Measurements from ENCODE around the gene LYPD5.
"Not testable (repeated sequence)": the region's sequence is repeated elsewhere in the genome, so short reads cannot be mapped to it uniquely, and the experiment has no call there.

Gene LYPD5

GRCh38 chr19:43826787-43827754 lies 24.8 kb upstream of the LYPD5 start, which contains the start of gene ZNF283:
TSS of gene ZNF283 (plus strand) at chr19:43827321. CDS start at chr19:43833505, 6,184 bp downstream.
- TF ChIP-seq, protein P1, sequence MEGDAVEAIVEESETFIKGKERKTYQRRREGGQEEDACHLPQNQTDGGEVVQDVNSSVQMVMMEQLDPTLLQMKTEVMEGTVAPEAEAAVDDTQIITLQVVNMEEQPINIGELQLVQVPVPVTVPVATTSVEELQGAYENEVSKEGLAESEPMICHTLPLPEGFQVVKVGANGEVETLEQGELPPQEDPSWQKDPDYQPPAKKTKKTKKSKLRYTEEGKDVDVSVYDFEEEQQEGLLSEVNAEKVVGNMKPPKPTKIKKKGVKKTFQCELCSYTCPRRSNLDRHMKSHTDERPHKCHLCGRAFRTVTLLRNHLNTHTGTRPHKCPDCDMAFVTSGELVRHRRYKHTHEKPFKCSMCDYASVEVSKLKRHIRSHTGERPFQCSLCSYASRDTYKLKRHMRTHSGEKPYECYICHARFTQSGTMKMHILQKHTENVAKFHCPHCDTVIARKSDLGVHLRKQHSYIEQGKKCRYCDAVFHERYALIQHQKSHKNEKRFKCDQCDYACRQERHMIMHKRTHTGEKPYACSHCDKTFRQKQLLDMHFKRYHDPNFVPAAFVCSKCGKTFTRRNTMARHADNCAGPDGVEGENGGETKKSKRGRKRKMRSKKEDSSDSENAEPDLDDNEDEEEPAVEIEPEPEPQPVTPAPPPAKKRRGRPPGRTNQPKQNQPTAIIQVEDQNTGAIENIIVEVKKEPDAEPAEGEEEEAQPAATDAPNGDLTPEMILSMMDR (IDR thresholded peaks at IDR 0.05; ENCODE audit: low read depth, low read length, missing control alignments), result no peak
- H3K4me3 ChIP-seq (replicated peaks; ENCODE audit: low read depth, low read length), result peak within 1 kb of the TSS; percentile 62
- peak; percentile 86 for DNase-seq (ENCODE audit: extremely low read depth, low read depth)

DNA sequence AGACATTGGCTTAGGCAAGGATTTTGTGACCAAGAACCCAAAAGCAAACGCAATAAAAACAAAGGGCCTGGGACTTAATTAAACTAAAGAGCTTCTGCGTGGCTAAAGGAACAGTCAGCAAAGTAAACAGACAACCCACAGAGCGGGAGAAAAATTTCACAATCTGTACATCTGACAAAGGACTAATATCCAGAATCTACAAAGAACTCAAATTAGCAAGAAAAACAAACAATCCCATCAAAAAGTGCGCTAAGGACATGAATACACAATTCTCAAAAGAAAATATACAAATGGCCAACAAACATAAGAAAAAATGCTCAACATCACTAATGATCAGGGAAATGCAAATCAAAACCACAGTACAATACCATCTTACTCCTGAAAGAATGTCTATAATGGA lies 22.3 kb upstream of the LYPD5 start:
- H3K4me3 ChIP-seq (replicated peaks; ENCODE audit: low read depth, low read length); DNase-seq (ENCODE audit: extremely low read depth, low read depth): not testable (repeated sequence)

DNA sequence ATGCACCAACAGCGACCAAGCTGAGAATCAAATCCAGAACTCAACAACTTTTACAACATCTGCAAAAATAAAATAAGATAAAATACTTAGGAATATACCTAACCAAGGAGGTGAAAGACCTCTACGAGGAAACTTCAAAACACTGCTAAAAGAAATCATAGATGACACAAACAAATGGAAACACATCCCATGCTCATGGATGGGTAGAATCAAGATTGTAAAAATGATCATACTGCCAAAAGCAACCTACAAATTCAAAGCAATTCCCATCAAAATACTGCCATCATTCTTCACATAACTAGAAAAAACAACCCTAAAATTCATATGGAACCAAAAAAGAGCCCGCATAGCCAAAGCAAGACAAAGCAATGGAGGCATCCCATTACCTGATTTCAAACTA lies 21.6 kb upstream of the LYPD5 start:
- DNase-seq (ENCODE audit: extremely low read depth, low read depth); H3K4me3 ChIP-seq (replicated peaks; ENCODE audit: low read depth, low read length): not testable (repeated sequence)

DNA sequence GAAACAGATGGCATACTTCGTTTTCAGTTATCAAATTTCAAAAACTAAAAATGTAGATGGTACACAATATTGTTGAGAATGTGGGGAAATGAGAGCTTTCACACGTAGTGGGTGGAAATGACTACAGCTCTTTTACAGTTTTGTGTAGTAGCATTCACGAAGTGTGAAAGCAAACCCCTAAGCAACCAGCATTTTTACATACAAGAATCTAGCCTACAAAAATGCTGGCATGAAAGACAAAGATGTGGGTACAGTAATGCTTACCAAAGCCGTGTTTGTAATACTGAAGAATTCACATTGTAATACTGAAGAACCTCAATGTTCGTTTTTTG lies 18.6 kb upstream of the LYPD5 start:
- H3K4me3 ChIP-seq (replicated peaks; ENCODE audit: low read depth, low read length), result peak overlapping the region; percentile 30

GRCh38 chr19:43820098-43820883 lies 18.0 kb upstream of the LYPD5 start:
- no peak for DNase-seq (ENCODE audit: extremely low read depth, low read depth)
- TF ChIP-seq, protein P1 (IDR thresholded peaks at IDR 0.05; ENCODE audit: low read depth, low read length, missing control alignments), result no peak
- peak overlapping the region; percentile 30 for H3K4me3 ChIP-seq (replicated peaks; ENCODE audit: low read depth, low read length)

More for the DNA sequence above, 18.6 kb upstream of the LYPD5 start:
- DNase-seq (ENCODE audit: extremely low read depth, low read depth), result no peak
- TF ChIP-seq, protein P1 (IDR thresholded peaks at IDR 0.05; ENCODE audit: low read depth, low read length, missing control alignments), result no peak

DNA sequence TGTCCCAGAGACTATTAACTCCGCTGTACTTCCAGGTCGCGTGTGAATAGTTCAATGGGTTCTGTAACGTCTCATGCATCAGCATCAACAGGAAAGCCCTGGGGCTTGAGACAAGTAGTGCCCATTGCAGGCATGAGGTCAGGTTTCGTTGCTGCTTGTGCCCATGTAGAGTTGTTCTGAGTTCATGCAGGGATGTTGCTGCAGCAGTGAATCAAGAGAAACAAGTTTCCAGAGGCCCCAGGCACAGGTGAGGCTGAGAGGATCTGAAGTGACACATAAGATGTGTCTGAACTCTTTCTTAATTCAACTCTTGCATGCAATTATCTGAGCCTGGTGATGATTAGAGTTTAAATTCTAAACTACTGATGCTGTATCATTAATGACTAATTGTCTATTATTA lies 16.3 kb upstream of the LYPD5 start:
- H3K4me3 ChIP-seq (replicated peaks; ENCODE audit: low read depth, low read length), result no peak overlapping the region
- no peak for DNase-seq (ENCODE audit: extremely low read depth, low read depth)
- TF ChIP-seq, protein P1 (IDR thresholded peaks at IDR 0.05; ENCODE audit: low read depth, low read length, missing control alignments), result no peak

DNA sequence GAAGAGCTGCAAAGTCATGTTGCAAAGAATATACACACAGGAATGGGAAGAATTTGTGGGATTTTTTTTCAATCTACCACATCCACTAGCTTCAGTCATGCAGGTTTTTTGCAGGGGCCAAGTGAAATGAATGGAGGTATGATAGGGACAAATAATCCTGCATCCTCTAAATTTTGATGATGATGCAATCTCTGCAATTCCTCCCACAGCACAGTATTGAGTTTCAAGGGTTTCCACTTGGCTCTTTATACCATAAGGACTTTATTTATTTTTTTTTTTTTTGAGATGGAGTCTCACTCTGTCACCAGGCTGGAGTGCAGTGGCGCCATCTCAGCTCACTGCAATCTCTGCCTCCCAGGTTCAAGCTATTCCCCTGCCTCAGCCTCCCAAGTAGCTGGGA lies 15.2 kb upstream of the LYPD5 start:
- not testable (repeated sequence) for H3K4me3 ChIP-seq (replicated peaks; ENCODE audit: low read depth, low read length); DNase-seq (ENCODE audit: extremely low read depth, low read depth)

DNA sequence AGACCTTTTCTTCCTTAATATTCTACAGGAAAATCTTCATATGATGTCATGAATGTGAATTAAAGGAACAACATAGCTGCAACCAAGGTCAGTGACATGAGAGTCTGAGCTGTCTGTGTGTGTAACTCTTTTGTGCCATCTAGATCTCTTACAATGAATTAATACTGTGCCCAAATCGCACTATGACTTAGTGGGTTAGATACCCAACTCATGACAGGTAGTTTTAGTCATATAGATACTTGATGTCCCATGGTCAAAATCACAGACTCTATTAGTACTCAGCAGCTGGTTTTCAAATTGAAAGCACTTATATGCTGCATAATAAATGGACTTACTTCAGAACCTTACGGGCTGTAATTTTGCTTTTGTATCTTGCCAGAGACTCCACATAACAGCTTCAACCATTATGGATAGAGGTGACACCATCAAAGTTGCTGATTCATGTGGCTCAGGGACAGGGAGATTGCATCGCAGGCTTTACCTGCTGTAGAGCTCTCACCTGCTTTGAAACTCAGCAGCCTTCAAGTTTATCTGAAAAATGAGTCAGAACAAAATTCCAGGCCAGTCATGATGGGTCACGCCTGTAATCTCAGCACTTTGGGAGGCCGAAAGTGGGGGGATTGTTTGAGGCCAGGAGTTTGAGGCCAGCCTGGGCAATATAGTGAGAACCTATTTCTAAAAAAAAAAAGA lies 12.6 kb upstream of the LYPD5 start:
- DNase-seq (ENCODE audit: extremely low read depth, low read depth), result no peak
- TF ChIP-seq, protein P1 (IDR thresholded peaks at IDR 0.05; ENCODE audit: low read depth, low read length, missing control alignments), result no peak
- H3K4me3 ChIP-seq (replicated peaks; ENCODE audit: low read depth, low read length), result no peak overlapping the region

Data from HFF-Myc (cell line).